PC-3 (cell line): ENCODE data around the gene TOMM34.

ENCODE experiments used
- CTCF ChIP-seq: fragments of 300-600 bp; sonication (generic); conservative IDR thresholded peaks from 2 replicates; pipeline ENCODE4 v1.5.1; 2017; ENCODE audit warnings: antibody characterized with exemption, low read depth, mild to moderate bottlenecking, low read length
- EZH2 ChIP-seq: fragments of 300-600 bp; sonication (generic); IDR thresholded peaks from one replicate; pipeline ENCODE4 v1.6.1; 2017; ENCODE audit warnings: antibody characterized with exemption, mild to moderate bottlenecking, low read length; ENCODE audit not compliant: unreplicated experiment
- EZH2phosphoT487 ChIP-seq: fragments of 300-600 bp; sonication (generic); IDR thresholded peaks from 2 replicates; pipeline ENCODE4 v1.6.1; 2018; ENCODE audit warnings: mild to moderate bottlenecking, antibody characterized with exemption, low read length, borderline replicate concordance

- no peak for TF ChIP-seq CTCF
- TF ChIP-seq EZH2phosphoT487: no peak
- no peak for TF ChIP-seq EZH2
These were observed 1.9 kb downstream of the TOMM34 start for GRCh38 chr20:44958276-44958675.
